MCF 10A (cell line): Measurements from ENCODE around the gene IPO4. TPM values are rescaled to one million over a fixed set of nuclear protein-coding genes. Genes with fewer than 3 reads are reported as not detected.

Experiments used
- BruUV-seq: library from RNA; stranded (reverse); fragments of 400-500 nt; replicated peaks from 2 replicates; lab custom pipeline; 2021; lab: Mats Ljungman, UMichigan
- CTCF ChIA-PET: fragments of 300-600 bp; sonication (Branson Sonifier 250); formaldehyde crosslinking; extraction: SDS; loops from one replicate; lab custom pipeline; 2021; ENCODE audit warnings: antibody characterized with exemption, inconsistent platforms; lab: Yijun Ruan, JAX
- POLR2A ChIA-PET: fragments of 300-600, 350-650 bp; sonication (Branson Sonifier 250); formaldehyde crosslinking; extraction: SDS; loops from one replicate; lab custom pipeline; 2020; ENCODE audit warnings: antibody characterized with exemption, inconsistent platforms; lab: Yijun Ruan, JAX
- DNase-seq: peaks from one replicate; pipeline ENCODE4 v3.0.0-alpha.2; 2018; ENCODE audit not compliant: unreplicated experiment
- H3K27ac Mint-ChIP-seq: one replicate; pipeline ENCODE4 v1.8.0; 2022; ENCODE audit warnings: mild to moderate bottlenecking, low read depth, mixed read lengths; ENCODE audit not compliant: unreplicated experiment
- H3K27me3 Mint-ChIP-seq: one replicate; pipeline ENCODE4 v1.8.0; 2022; ENCODE audit warnings: mixed read lengths; ENCODE audit not compliant: insufficient read depth, unreplicated experiment
- H3K36me3 Mint-ChIP-seq: one replicate; pipeline ENCODE4 v1.8.0; 2022; ENCODE audit warnings: mild to moderate bottlenecking, moderate library complexity, mixed read lengths; ENCODE audit not compliant: insufficient read depth, unreplicated experiment
- H3K4me1 Mint-ChIP-seq: one replicate; pipeline ENCODE4 v1.8.0; 2022; ENCODE audit warnings: mixed read lengths; ENCODE audit not compliant: insufficient read depth, unreplicated experiment
- H3K4me3 Mint-ChIP-seq: one replicate; pipeline ENCODE4 v1.8.0; 2022; ENCODE audit warnings: mild to moderate bottlenecking, moderate library complexity, mixed read lengths; ENCODE audit not compliant: unreplicated experiment
- H3K9me3 Mint-ChIP-seq: one replicate; pipeline ENCODE4 v1.8.0; 2022; ENCODE audit warnings: mixed read lengths; ENCODE audit not compliant: unreplicated experiment
- CTCF ChIP-seq: fragments of 200-600 bp; IDR thresholded peaks from one replicate; pipeline ENCODE4 v1.8.0; 2022; ENCODE audit warnings: antibody characterized with exemption, mild to moderate bottlenecking; ENCODE audit not compliant: unreplicated experiment
- intact Hi-C: fragments of 100-400 bp; cut with micrococcal nuclease; formaldehyde crosslinking; loops from 2 replicates; pipeline ENCODE4 v1.14.1; 2022
- total RNA-seq: library from RNA; stranded (reverse); gene quantifications from 2 replicates; pipeline ENCODE4 v1.2.3, GENCODE V29; 2022

IPO4 gene
- total RNA-seq, 1 experiment from 2014 or later: 100 TPM

DNA sequence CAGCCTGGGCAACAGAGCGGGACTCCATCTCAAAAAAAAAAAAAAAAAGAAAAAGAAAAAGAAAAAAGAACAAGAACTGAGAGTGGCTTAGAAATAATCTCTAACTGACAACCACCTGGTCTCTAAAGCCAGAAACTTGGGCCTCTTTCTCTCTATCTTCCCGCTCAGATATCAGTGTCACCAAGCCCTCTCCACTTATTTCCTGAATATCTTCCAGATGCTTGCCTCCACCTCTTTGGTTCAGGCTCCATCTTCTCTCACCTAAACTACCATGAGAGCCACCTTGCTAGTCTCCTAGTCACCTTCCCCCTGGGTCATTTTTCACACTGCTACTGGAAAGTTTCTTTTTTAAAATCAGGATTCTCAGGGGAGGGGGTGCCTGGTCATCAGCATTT, 8.4 kb upstream of the IPO4 start:
- ChIA-PET CTCF (interaction anchor here (1.4 to 3.3 kb wide), 3 partner anchors 45 to 111 kb away, joined by 3 to 17 read pairs (median 8); partner anchors contain the start of genes CIDEB and TINF2), POLR2A (interaction anchor here (1.1 to 3.9 kb wide), 10 partner anchors 15 to 719 kb away, joined by 3 to 68 read pairs (median 16); partner anchors contain the start of genes CHMP4A, DHRS1, LTB4R2 and MDP1)
- no peak for TF ChIP-seq CTCF
- no peak for DNase-seq
- peak overlapping the region; percentile 81 for H3K4me3 Mint-ChIP-seq
- no peaks in the 10 kb centered on the region for H3K27me3 Mint-ChIP-seq
- BruUV-seq: no TSS peak
- peaks cover 52% of the 10 kb centered on the region for H3K36me3 Mint-ChIP-seq
- peaks cover 18% of the 10 kb centered on the region for H3K4me1 Mint-ChIP-seq
- intact Hi-C loops: loop anchor here (5.0 kb wide), 1 partner anchor 45 kb away; the partner anchor contains the start of gene TINF2
- H3K9me3 Mint-ChIP-seq: no peaks in the 10 kb centered on the region
- H3K27ac Mint-ChIP-seq: no peak overlapping the region

GRCh38 chr14:24196071-24197055, 7.7 kb upstream of the IPO4 start:
- Mint-ChIP-seq H3K27ac (peak overlapping the region; percentile 96), H3K9me3 (no peaks in the 10 kb centered on the region), H3K4me3 (peak overlapping the region; percentile 81), H3K4me1 (peaks cover 18% of the 10 kb centered on the region), H3K36me3 (peaks cover 45% of the 10 kb centered on the region), H3K27me3 (no peaks in the 10 kb centered on the region)
- POLR2A ChIA-PET: interaction anchor here (0.7 to 3.9 kb wide), 32 partner anchors 8 to 895 kb away, joined by 3 to 68 read pairs (median 6); partner anchors contain the start of genes CHMP4A, DCAF11, DHRS1 and EMC9
- intact Hi-C loops: loop anchor here (5.0 kb wide), 1 partner anchor 46 kb away; the partner anchor contains the start of gene TINF2
- CTCF ChIA-PET: interaction anchor here (0.7 to 3.3 kb wide), 7 partner anchors 10 to 864 kb away, joined by 3 to 17 read pairs (median 3); partner anchors contain the start of genes CIDEB and TINF2
- peak; percentile 32 for DNase-seq
- TF ChIP-seq CTCF: no peak
- BruUV-seq: TSS peak; percentile 66

DNA sequence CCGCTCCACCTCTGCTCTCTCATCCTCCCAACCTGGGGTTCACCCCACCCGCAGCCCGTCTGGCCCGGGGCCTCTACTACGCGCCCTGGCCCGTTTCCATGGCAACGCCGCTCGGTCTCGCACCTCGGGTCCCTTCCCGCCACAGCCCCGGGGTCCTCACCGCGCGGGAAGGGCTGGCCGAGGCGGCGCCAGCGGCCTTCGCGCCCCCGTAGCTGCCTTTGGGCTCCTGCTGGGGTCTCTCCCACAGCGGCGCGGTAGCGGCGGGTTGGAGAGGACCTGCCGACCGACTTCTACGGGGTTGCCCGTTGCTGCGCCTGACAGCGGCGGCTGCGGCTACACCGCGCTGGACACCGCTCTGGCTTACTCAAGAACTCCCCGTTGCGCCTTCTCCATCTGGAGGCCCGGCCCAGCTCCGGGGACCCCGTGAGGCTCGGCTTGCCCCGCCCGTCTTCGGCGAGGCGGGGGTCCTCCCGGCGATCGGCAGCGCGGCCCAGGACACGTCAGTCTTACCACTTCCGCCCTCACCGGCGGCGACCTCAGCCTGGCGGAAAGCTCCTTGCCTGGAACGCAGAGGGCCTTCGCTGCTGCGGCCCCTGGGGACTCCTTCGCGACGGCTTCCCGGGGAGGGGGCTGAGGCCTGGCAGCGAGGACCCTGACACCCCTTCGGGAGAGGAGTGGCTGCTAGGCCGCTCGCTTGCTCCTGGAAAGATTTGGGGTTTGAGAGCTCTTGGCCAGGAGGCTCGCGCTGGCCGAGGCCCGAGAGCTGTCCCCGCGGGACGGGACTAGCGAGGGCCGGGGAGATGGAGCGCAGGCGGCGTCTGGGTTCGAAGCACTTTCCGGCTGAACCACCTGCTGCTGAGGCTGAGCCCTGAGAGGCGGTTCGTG, 6.8 kb upstream of the IPO4 start, which contains the start of gene TM9SF1:
Gene TM9SF1, minus strand, starts transcription at position 256 of the 885 bp plus-strand sequence. CDS start 422 bp downstream, outside the sequence.
- BruUV-seq: no TSS peak
- DNase-seq: peak; percentile 84
- no peak for TF ChIP-seq CTCF
- intact Hi-C loops: loop anchor here (5.0 kb wide), 1 partner anchor 47 kb away; the partner anchor contains the start of gene TINF2
- POLR2A ChIA-PET: interaction anchor here (0.6 to 3.9 kb wide), 33 partner anchors 9 to 1129 kb away, joined by 3 to 68 read pairs (median 6); partner anchors contain the start of genes CHMP4A, DCAF11, DHRS1 and EMC9
- Mint-ChIP-seq H3K9me3 (no peaks in the 10 kb centered on the region), H3K4me1 (peaks cover 18% of the 10 kb centered on the region), H3K36me3 (peaks cover 50% of the 10 kb centered on the region), H3K27me3 (no peaks in the 10 kb centered on the region), H3K27ac (peak within 1 kb of the TSS; percentile 96), H3K4me3 (peak within 1 kb of the TSS; percentile 81)
- CTCF ChIA-PET: interaction anchor here (0.7 to 3.3 kb wide), 12 partner anchors 11 to 1759 kb away, joined by 3 to 17 read pairs (median 3); partner anchors contain the start of genes CIDEB, TINF2 and TSSK4
